Ammon's horn (tissue), 1 donor: Measurements from ENCODE around the gene NLRP3.
"Not testable (repeated sequence)": the region's sequence is repeated elsewhere in the genome, so short reads cannot be mapped to it uniquely, and the experiment has no call there.

Experiments used
- DNase-seq: peaks from one replicate; pipeline ENCODE4 v3.0.0-alpha.2; 2016; ENCODE audit warnings: low spot score

NLRP3 gene

DNA sequence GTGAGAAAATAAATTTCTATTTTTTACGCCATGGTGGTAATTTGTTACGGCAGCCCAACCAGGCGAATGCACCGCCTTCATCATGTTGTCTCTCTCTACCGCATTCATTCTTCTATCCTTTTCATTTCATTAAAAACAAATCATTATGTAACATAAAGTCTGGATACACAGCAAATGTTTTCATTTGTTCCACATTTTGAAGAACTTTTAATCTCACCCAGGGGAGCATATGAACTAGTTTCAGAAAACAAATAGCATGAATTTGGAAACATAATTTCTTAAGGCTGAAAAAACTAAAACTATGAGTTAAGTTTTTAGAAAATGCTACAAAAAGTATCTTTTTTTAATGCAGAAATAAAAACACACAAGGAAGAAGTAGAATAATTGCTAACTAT is 53.2 kb downstream of the NLRP3 start:
- DNase-seq = no peak

DNA sequence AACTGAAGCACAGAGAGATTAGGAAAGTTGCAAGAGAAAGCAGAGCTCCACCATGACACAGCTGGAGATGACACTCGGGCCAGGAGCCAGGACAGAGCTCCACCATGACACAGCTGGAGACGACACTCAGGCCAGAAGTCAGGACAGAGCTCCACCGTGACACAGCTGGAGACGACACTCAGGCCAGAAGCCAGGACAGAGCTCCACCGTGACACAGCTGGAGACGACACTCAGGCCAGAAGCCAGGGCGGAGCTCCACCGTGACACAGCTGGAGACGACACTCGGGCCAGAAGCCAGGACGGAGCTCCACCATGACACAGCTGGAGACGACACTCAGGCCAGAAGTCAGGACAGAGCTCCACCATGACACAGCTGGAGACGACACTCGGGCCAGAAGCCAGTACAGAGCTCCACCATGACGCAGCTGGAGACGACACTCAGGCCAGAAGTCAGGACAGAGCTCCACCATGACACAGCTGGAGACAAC is 55.0 kb downstream of the NLRP3 start:
- not testable (repeated sequence) for DNase-seq

GRCh38 chr1:247471445-247472016 is 55.6 kb downstream of the NLRP3 start:
- DNase-seq = no peak

GRCh38 chr1:247472035-247472434 is 56.1 kb downstream of the NLRP3 start:
- no peak for DNase-seq

DNA sequence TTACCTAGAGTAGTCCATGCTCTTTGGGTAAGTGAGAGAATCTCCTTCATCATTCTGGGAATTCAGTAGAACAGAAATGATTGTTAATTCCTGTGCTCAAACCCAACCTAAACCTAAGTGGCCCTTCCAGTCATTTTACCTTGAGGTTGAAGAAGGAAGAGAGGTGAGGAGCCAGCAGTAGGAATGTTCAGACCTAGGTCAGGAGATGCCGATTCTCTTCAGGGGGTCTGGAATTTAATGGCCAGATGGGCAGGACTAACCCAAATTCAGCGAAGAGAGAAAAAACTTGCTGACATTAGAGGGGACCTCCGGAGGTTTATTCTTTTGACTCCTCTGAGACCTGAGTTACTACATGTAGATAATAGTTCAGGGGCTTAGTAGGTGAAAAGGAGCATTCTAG is 58.4 kb downstream of the NLRP3 start:
- no peak for DNase-seq

GRCh38 chr1:247475793-247476192 is 59.8 kb downstream of the NLRP3 start:
- no peak for DNase-seq

DNA sequence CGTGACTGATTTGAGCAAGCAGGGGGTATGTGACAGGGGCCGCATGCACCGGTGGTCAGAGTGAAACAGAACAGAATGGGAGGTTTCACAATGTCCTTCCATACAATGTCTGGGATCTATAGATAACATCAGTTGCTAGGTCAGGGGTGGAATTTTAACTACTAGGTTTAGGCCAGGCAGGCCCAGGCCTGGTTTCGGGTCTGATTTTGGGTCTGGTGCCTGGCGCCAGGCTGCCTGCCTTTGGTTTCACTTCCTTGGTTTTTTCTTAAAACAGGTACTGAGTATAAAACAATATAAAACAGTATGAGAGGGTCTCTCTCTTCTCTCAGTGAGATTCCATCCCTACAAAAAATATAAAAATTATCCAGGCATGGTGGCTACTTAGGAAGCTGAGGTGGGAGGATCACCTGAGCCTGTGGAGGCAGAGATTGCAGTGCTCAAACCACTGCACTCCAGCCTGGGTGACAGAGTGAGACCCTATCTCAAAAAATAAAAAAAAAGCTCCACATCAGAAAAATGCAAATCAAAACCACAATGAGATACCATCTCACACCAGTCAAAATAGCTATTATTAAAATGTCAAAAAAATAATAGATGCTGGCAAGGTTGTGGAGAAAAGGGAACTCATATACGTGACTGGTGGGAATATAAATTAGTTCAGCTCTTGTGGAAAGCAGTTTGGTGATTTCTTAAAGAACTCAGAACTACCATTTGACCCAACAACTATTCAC is 60.5 kb downstream of the NLRP3 start:
- DNase-seq = not testable (repeated sequence)

- DNase-seq = no peak
These were observed 66.8 kb downstream of the NLRP3 start for GRCh38 chr1:247482747-247483146.

GRCh38 chr1:247487057-247487456 is 71.1 kb downstream of the NLRP3 start:
- DNase-seq = peak; percentile 69

DNA sequence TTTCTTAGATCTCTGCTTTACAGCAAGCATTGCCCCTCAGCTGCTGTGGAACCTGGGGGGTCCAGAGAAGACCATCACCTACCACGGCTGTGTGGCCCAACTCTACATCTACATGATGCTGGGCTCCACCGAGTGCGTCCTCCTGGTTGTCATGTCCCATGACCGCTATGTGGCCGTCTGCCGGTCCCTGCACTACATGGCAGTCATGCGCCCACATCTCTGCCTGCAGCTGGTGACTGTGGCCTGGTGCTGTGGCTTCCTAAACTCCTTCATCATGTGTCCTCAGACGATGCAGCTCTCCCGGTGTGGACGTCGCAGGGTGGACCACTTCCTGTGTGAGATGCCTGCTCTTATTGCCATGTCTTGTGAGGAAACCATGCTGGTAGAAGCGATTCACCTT is 75.4 kb downstream of the NLRP3 start:
- no peak for DNase-seq

GRCh38 chr1:247493106-247493505 is 77.1 kb downstream of the NLRP3 start:
- no peak for DNase-seq

DNA sequence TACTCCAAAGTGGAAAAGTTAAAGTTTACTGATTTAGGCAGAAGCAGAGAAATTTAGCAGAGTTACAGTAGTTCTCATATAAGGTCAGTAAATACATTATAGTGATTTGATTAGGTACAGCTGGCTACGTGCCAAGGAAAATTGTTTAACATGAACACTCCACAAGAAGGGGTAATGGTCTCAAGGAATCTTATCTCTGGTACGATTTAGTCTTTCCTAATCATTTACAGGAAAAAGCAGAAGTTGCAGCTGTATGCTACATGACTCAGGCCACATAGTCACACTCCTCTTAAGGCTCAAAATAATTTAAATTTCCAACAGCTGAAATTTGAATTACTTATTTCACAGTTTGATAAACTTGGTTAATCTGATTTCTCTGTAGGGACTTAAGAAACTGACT is 78.8 kb downstream of the NLRP3 start:
- DNase-seq = no peak

DNA sequence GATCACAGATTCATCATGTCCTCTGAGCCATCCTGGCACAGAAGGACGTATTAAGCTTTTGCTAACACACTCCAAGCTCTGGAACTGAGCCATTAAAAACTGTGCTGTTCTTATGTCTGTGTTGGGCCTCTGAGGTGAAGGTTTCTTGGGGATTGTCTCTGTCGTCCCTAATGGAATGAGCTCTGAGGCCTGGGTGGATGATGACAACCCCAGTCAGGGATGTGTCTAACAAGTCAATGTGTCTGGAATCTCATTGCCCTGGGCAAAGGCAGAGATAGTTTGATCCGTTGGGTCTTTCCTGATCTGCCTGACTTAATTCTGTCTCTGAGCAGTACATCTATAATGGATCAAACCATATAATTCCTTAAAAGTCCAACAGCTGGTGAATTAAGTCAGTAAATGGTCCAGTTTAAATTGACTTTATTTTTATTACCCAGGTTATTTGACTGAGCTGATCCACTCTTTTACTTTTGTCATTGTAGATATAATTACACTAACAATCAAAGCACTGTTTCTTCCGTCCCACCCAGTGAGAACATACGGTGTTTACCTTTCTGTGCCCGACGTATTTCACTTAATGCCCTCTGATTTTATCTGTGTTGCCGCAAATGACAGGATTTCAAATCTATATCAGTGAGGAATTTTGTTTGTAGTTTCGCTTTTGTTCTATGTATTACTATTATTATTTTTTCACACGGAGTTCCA is 80.8 kb downstream of the NLRP3 start:
- no peak for DNase-seq
